ENCODE results near the gene AZIN2. TPM values are rescaled to one million over a fixed set of nuclear protein-coding genes. Genes with fewer than 3 reads are reported as not detected.

Gene AZIN2
- total RNA-seq, 1 experiment from 2014 or later = 0.39 TPM

DNA sequence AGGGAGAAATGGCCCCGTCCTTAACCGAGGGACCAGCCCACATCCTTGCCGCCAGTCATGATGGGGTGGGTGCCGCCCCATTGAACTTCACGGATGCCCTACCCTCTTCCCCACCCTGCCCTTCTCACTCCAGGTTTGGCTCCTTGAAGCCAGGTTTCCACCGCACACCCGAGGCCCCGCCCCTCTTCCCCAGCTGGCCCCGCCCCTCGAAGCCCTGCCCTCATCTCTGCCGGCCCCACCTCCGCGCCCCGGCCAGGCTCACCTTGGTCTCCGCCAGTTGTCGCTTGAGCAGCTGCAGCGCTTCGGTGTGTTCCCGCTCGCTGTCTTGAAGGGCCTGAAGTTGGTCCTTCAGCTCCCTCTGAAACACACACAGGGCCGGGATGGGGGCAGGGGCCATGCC lies 84.3 kb downstream of the AZIN2 start:
- H3K27ac ChIP-seq (ENCODE audit: insufficient read length, low read depth, low read length) = no peak overlapping the region
- peak; percentile 93 for DNase-seq
- no peak overlapping the region for H3K56ac ChIP-seq (ENCODE audit: insufficient read length, low read depth, low read length)
- no peak overlapping the region for H2BK20ac ChIP-seq (ENCODE audit: low read depth, low read length, poor library complexity, severe bottlenecking)
- no peak overlapping the region for H2BK12ac ChIP-seq (ENCODE audit: insufficient read length, low read depth, low read length)
- H2BK5ac ChIP-seq (ENCODE audit: insufficient read length, low read length) = no peak overlapping the region
- TF ChIP-seq, protein P1, sequence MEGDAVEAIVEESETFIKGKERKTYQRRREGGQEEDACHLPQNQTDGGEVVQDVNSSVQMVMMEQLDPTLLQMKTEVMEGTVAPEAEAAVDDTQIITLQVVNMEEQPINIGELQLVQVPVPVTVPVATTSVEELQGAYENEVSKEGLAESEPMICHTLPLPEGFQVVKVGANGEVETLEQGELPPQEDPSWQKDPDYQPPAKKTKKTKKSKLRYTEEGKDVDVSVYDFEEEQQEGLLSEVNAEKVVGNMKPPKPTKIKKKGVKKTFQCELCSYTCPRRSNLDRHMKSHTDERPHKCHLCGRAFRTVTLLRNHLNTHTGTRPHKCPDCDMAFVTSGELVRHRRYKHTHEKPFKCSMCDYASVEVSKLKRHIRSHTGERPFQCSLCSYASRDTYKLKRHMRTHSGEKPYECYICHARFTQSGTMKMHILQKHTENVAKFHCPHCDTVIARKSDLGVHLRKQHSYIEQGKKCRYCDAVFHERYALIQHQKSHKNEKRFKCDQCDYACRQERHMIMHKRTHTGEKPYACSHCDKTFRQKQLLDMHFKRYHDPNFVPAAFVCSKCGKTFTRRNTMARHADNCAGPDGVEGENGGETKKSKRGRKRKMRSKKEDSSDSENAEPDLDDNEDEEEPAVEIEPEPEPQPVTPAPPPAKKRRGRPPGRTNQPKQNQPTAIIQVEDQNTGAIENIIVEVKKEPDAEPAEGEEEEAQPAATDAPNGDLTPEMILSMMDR (conservative IDR thresholded peaks at IDR 0.05) = no peak
- H3T11ph ChIP-seq (ENCODE audit: low read length) = no peak overlapping the region
- WGBS (ENCODE audit: extremely low coverage, insufficient read length, low lambda C conversion rate) = no CpG with 5 or more reads among the region's 21 CpGs
- H3K4me3 Mint-ChIP-seq = no peak overlapping the region
- no peaks in the 10 kb centered on the region for H3K79me2 ChIP-seq (ENCODE audit: insufficient read depth, low read length)
- H2AK5ac ChIP-seq (ENCODE audit: insufficient read length, low read length) = no peak overlapping the region
- peaks cover 48 to 57% of the 10 kb centered on the region in 2 experiments for H3K4me1 Mint-ChIP-seq
- no peaks in the 10 kb centered on the region for H3K79me1 ChIP-seq (ENCODE audit: insufficient read depth, low read depth, low read length, poor library complexity, severe bottlenecking)
- peaks cover 3 to 15% (median 14%) of the 10 kb centered on the region in 3 experiments; a peak in 5 of 7 replicates for H3K36me3 Mint-ChIP-seq (ENCODE audit: insufficient read depth in 1 of 3, low read depth in 3 of 3)
- no peak overlapping the region for H4K8ac ChIP-seq (replicated peaks; ENCODE audit: insufficient read length, low read depth, low read length)
- H3K23ac ChIP-seq (ENCODE audit: insufficient read length, low read depth, low read length) = no peak overlapping the region
- no peak overlapping the region for H4K91ac ChIP-seq (ENCODE audit: insufficient read length, low read depth, low read length)
- H2BK120ac ChIP-seq (ENCODE audit: low read depth, low read length, poor library complexity, severe bottlenecking) = no peak overlapping the region
- no peaks in the 10 kb centered on the region for H3K9me3 ChIP-seq (ENCODE audit: control insufficient read depth, low read depth, low read length)
- no peak overlapping the region for H3K4me2 ChIP-seq (ENCODE audit: insufficient read depth, insufficient read length, low read length)
- no peaks in the 10 kb centered on the region for H4K20me1 ChIP-seq (ENCODE audit: control insufficient read depth, insufficient read depth, insufficient read length)
- no peaks in the 10 kb centered on the region for H3K23me2 ChIP-seq (ENCODE audit: insufficient read length, low read depth, low read length, poor library complexity, severe bottlenecking)
- no peak overlapping the region for H2BK15ac ChIP-seq (ENCODE audit: low read depth, low read length)
- peaks cover 2% of the 10 kb centered on the region; the same call in 1 of the 2 replicates for H3K4me1 ChIP-seq (ENCODE audit: insufficient read depth, low read length)
- H3K14ac ChIP-seq (ENCODE audit: insufficient read depth, low read length) = peak overlapping the region; percentile 18; the same call in 1 of the 2 replicates
- no peak overlapping the region for H2AFZ ChIP-seq (ENCODE audit: low read length)
- H3K27me3 ChIP-seq (ENCODE audit: insufficient read depth, low read length) = no peaks in the 10 kb centered on the region
- no peak overlapping the region for H3K4ac ChIP-seq (ENCODE audit: low read depth, low read length)
- H3K18ac ChIP-seq (ENCODE audit: insufficient read length, low read depth, low read length) = peak overlapping the region; percentile 21
- peaks cover 11% of the 10 kb centered on the region for H3K27me3 Mint-ChIP-seq (ENCODE audit: low read depth)
- no peak overlapping the region for H3K9ac ChIP-seq (ENCODE audit: extremely low read depth, insufficient read length, low read length)
- no peak overlapping the region for H3K27ac Mint-ChIP-seq
- H3K9me3 Mint-ChIP-seq = peaks cover 0 to 2% of the 10 kb centered on the region in 2 experiments; a peak in 1 of 5 replicates
- no peak overlapping the region for H4K5ac ChIP-seq (ENCODE audit: insufficient read length, low read depth, low read length)

All from H9 (cell line).